Stimulated activated memory B cell treated with anti-CD40 and anti-IgM and Interleukin-4, amounts not matched to agents 10 μg/mL and 1 μg/mL and 100 μg/mL, for 72 hours (primary cell): ENCODE results near the gene ZNF888.
"Not testable (repeated sequence)": the region's sequence is repeated elsewhere in the genome, so short reads cannot be mapped to it uniquely, and the experiment has no call there.

ENCODE experiments used
- ATAC-seq: fragments of 150-1000 bp; cut with Tn5 transposase; 2 replicates; pipeline ENCODE4 v1.10.0; 2021
- H3K27ac Mint-ChIP-seq: one replicate; pipeline ENCODE4 v1.8.0; 2022; ENCODE audit warnings: mild to moderate bottlenecking, mixed read lengths
- H3K27me3 Mint-ChIP-seq: one replicate; pipeline ENCODE4 v1.8.0; 2022; ENCODE audit warnings: mixed read lengths
- H3K36me3 Mint-ChIP-seq: one replicate; pipeline ENCODE4 v1.8.0; 2022; ENCODE audit warnings: mixed read lengths
- H3K4me1 Mint-ChIP-seq: one replicate; pipeline ENCODE4 v1.8.0; 2022; ENCODE audit warnings: mixed read lengths
- H3K4me3 Mint-ChIP-seq: one replicate; pipeline ENCODE4 v1.8.0; 2022; ENCODE audit warnings: mild to moderate bottlenecking, moderate library complexity, mixed read lengths
- H3K9me3 Mint-ChIP-seq: one replicate; pipeline ENCODE4 v1.8.0; 2022; ENCODE audit warnings: mixed read lengths

The ZNF888 gene

DNA sequence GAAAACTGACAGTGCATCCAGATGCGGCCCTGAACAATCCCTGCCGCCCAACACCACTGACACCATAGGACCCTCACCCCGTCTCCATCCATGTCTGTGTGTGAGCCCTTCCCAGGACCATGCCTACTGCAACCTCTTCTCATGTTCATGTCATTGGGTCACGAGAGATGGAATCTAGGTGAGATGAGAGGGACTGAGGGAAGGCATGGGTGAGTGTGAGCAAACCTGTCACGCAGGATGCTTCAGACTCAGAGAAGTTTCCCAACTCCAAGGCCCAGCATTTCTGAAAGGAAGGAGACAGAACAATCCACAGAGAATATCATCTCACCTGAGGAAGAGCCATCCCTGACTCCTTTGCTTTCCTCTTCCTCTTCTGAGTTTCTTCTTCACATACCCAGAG is 5.7 kb downstream of the ZNF888 start:
- Mint-ChIP-seq H3K36me3 (peaks cover 48% of the 10 kb centered on the region), H3K27me3 (no peaks in the 10 kb centered on the region), H3K4me1 (peaks cover 16% of the 10 kb centered on the region), H3K27ac (no peak overlapping the region), H3K4me3 (no peak overlapping the region), H3K9me3 (no peaks in the 10 kb centered on the region)
- ATAC-seq = no peak

- H3K27me3 Mint-ChIP-seq = no peaks in the 10 kb centered on the region
- ATAC-seq = no peak
- peaks cover 83% of the 10 kb centered on the region for H3K36me3 Mint-ChIP-seq
- H3K4me3 Mint-ChIP-seq = no peak overlapping the region
- H3K27ac Mint-ChIP-seq = no peak overlapping the region
- no peaks in the 10 kb centered on the region for H3K4me1 Mint-ChIP-seq
- H3K9me3 Mint-ChIP-seq = peaks cover 10% of the 10 kb centered on the region
These were observed 12.6 kb downstream of the ZNF888 start for GRCh38 chr19:52910648-52911047.

DNA sequence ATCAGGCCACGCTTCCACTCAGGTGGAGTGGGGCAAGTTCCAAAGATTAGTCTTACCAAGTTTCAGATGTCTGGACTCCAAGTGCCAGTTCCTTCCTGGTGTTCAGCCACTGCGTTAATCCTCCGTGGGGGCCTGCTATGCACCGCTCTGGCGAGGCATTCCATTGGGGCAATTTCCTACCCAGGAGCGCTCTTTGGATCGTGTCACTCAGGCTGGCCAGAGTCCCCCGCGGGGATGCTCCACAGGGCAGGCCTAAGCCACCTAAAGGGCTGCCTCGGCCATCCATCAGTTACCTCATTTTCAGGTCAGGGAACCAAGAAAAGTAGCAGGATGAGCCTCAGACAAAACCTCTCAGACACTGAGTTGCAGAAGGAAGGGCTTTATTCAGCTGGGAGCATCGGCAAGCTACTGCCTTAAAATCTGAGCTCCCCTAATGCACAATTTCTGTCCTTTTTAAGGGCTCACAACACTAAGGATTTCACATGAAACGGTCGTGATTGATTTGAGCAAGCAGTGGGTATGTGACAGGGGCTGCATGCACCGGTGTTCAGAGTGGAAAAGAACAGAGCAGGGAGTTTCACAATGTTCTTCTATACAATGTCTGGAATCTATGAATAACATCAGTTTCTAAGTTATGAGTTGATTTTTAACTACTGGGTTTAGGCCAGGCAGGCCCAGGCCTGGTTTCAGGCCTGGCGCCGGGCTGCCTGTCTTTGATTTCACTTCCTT is 19.0 kb downstream of the ZNF888 start:
- Mint-ChIP-seq H3K9me3 (peaks cover 12% of the 10 kb centered on the region), H3K4me1 (peaks cover 14% of the 10 kb centered on the region), H3K36me3 (peaks cover 37% of the 10 kb centered on the region), H3K27ac (peak overlapping the region; percentile 83)
- H3K4me3 Mint-ChIP-seq, H3K27me3 Mint-ChIP-seq, ATAC-seq: not testable (repeated sequence)

DNA sequence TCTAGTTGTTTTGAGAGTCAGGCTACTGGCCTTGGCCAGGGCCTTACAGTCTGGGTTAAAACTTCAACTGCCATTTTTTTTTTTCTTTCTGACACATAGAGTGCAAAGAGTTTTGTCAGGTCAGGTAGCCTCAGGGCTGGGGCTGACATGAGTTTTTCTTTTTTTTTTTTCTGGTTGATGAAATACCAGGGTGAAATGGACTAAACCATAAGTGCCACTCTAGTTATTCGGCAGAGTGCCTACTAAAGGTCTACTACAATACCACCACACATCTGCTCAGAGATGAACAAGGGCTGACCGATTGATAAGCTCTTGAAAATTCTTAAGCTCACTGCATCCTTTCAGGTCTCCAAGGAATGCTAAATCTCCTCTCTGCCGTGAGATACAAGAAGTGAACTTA is 21.4 kb downstream of the ZNF888 start:
- Mint-ChIP-seq H3K4me1 (peaks cover 26% of the 10 kb centered on the region), H3K27me3 (no peaks in the 10 kb centered on the region), H3K9me3 (peaks cover 10% of the 10 kb centered on the region), H3K36me3 (peaks cover 17% of the 10 kb centered on the region), H3K4me3 (no peak overlapping the region), H3K27ac (no peak overlapping the region)
- ATAC-seq = no peak

- ATAC-seq, H3K9me3 Mint-ChIP-seq, H3K27me3 Mint-ChIP-seq, H3K4me3 Mint-ChIP-seq, H3K27ac Mint-ChIP-seq: not testable (repeated sequence)
- Mint-ChIP-seq H3K36me3 (peaks cover 17% of the 10 kb centered on the region), H3K4me1 (peaks cover 25% of the 10 kb centered on the region)
These were observed 24.6 kb downstream of the ZNF888 start for GRCh38 chr19:52898596-52898995.

- Mint-ChIP-seq H3K4me1 (peaks cover 25% of the 10 kb centered on the region), H3K27me3 (no peaks in the 10 kb centered on the region), H3K4me3 (peak overlapping the region; percentile 21), H3K27ac (peak overlapping the region; percentile 93), H3K9me3 (peaks cover 3% of the 10 kb centered on the region), H3K36me3 (peaks cover 22% of the 10 kb centered on the region)
- ATAC-seq = no peak
These were observed 25.1 kb downstream of the ZNF888 start for GRCh38 chr19:52898101-52898500.

DNA sequence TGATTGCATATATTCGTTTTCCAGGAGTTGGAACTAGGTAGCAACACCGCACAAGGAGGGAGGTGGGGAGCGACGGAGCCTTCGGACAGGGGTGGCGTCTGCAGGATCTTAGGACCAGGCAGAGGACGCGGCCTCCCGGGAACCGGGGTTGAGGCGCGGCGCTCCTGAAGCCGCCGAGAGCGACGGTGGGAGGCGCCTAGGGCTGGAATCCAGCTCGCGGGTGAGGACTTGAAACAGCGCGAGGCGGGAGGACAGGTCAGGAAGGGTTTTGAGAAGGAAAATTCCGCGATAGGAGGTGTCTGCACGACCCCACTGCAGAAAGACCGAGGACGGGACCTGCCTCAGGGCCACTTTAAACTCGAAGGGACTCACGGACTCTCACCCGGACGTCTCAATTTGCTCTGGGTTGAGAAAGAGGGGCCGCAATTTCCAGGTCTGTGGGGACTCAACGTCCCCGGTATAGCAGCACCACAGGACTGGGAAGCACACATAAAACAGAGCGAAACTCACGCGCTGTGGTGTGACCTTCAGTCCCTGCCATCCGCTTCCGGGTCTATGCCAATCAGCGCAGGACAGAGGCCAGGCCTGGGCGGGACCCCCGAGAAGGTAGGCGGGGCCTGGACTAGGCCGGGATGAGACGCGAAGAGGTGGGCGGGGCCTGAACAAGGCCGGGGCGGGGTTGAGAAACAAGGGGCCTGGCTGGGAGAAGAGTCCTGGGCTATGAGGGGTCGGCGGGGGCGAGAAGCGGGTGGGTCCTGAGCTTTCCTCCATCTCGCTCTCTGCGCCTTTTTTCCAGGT is 25.9 kb downstream of the ZNF888 start, which contains the start of gene ZNF320:
ZNF320 (minus strand) TSS at position 498 of the 798 bp plus-strand sequence. CDS start 7,380 bp downstream, outside the sequence.
- Mint-ChIP-seq H3K4me3 (peak within 1 kb of the TSS; percentile 95), H3K9me3 (peaks cover 3% of the 10 kb centered on the region), H3K27me3 (no peaks in the 10 kb centered on the region), H3K36me3 (peaks cover 30% of the 10 kb centered on the region), H3K4me1 (peaks cover 33% of the 10 kb centered on the region), H3K27ac (peak within 1 kb of the TSS; percentile 93)
- peak; percentile 100 for ATAC-seq

DNA sequence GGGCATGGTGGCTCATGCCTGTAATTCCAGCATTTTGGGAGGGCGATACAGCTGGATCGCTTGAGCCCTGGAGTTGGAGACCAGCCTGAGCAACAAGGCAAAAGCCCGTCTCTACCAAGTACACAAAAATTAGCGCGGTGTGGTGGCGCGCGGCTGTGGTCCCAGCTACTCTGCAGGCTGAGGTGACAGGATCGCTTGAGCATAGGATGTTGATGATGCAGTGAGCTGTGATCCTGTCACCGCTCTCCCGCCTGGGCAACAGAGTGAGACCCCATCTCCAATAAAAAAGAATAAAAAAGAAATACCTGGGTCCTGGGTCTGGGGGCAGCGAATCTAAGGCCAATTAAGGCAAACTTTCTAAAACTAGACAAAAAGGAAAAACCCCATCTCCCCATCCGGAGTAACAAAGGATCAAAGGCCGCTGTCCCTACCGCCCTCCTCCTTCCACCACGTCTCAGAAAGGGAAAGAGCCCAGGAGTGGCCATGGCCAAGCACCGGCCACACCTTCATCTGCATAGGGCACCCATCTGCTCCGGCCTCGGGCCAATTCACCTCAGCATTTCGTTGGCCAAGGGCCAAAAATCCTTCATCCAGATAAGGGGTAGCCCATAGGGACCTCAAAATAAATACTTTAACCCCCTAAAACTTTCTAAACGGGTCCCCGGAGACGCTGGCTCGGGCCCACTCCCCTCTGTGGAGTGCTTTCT is 26.6 kb downstream of the ZNF888 start:
- H3K4me3 Mint-ChIP-seq = peak overlapping the region; percentile 95
- no peaks in the 10 kb centered on the region for H3K27me3 Mint-ChIP-seq
- H3K27ac Mint-ChIP-seq = peak overlapping the region; percentile 93
- peaks cover 3% of the 10 kb centered on the region for H3K9me3 Mint-ChIP-seq
- peak; percentile 18 for ATAC-seq
- peaks cover 38% of the 10 kb centered on the region for H3K36me3 Mint-ChIP-seq
- peaks cover 33% of the 10 kb centered on the region for H3K4me1 Mint-ChIP-seq

DNA sequence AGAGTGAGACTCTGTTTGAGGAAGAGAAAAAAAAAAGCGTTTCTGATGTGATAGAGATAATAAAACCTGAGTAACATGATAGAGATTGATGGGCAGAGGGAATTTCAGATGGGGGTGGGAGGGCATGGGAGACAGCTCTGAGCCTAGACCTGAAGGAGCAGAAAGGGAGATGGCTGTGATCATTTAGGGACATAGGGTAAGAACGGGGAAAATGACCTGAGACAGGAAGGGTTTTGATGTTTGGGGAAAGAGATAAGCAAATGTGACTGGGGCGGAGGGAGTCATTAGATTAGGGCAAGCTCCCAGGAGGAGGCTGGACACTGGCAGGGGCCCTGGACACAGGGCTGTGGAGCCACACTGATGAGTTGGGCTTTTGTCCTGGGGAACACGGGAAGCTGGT is 31.9 kb downstream of the ZNF888 start:
- ATAC-seq = no peak
- no peak overlapping the region for H3K4me3 Mint-ChIP-seq
- peaks cover 85% of the 10 kb centered on the region for H3K36me3 Mint-ChIP-seq
- no peaks in the 10 kb centered on the region for H3K27me3 Mint-ChIP-seq
- peaks cover 3% of the 10 kb centered on the region for H3K9me3 Mint-ChIP-seq
- peaks cover 27% of the 10 kb centered on the region for H3K4me1 Mint-ChIP-seq
- H3K27ac Mint-ChIP-seq = no peak overlapping the region

DNA sequence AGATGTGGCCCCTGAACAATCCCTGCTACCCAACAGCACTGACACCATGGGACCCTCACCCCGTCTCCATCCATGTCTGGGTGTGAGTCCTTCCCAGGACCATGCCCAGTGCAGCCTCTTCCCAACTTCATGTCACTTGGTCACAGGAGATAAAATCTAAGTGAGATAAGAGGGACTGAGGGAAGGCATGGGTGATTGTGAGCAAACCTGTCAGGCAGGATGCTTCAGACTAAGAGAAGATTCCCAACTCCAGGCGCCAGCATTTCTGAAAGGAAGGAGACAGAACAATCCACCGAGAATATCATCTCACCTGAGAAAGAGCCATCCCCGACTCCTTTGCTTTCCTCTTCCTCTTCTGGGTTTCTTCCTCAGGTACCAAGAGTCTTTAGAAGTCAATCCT is 33.3 kb downstream of the ZNF888 start:
- ATAC-seq = no peak
- H3K36me3 Mint-ChIP-seq = peaks cover 87% of the 10 kb centered on the region
- no peak overlapping the region for H3K27ac Mint-ChIP-seq
- H3K4me3 Mint-ChIP-seq = no peak overlapping the region
- H3K27me3 Mint-ChIP-seq = no peaks in the 10 kb centered on the region
- peaks cover 27% of the 10 kb centered on the region for H3K4me1 Mint-ChIP-seq
- H3K9me3 Mint-ChIP-seq = peaks cover 3% of the 10 kb centered on the region

GRCh38 chr19:52889076-52889475 is 34.2 kb downstream of the ZNF888 start:
- Mint-ChIP-seq H3K27me3 (no peaks in the 10 kb centered on the region), H3K9me3 (peaks cover 5% of the 10 kb centered on the region), H3K27ac (no peak overlapping the region), H3K4me1 (peaks cover 26% of the 10 kb centered on the region), H3K36me3 (peaks cover 87% of the 10 kb centered on the region), H3K4me3 (no peak overlapping the region)
- no peak for ATAC-seq

- Mint-ChIP-seq H3K4me3 (no peak overlapping the region), H3K4me1 (no peaks in the 10 kb centered on the region), H3K27me3 (no peaks in the 10 kb centered on the region), H3K36me3 (peaks cover 83% of the 10 kb centered on the region), H3K9me3 (peaks cover 33% of the 10 kb centered on the region), H3K27ac (no peak overlapping the region)
- ATAC-seq = no peak
These were observed 42.3 kb downstream of the ZNF888 start for GRCh38 chr19:52880895-52881389.

DNA sequence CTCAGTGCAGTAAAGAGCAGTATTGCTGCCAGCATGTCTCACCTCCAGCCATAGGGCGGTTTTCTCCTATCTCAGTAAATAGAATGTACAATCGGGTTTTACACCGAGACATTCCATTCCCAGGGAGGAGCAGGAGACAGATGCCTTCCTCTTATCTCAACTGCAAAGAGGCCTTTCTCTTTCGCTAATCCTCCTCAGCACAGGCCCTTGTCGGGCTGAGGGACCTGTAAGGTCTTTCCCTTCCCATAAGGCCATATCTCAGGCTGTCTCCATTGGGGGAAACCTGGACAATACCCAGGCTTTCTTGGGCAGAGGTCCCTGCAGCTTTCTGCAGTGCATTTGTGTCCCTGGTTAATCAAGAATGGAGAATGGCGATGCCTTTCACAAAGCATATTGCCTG is 50.2 kb downstream of the ZNF888 start:
- not testable (repeated sequence) for ATAC-seq, H3K27me3 Mint-ChIP-seq, H3K27ac Mint-ChIP-seq, H3K4me1 Mint-ChIP-seq, H3K4me3 Mint-ChIP-seq
- Mint-ChIP-seq H3K36me3 (peaks cover 31% of the 10 kb centered on the region), H3K9me3 (peaks cover 11% of the 10 kb centered on the region)

DNA sequence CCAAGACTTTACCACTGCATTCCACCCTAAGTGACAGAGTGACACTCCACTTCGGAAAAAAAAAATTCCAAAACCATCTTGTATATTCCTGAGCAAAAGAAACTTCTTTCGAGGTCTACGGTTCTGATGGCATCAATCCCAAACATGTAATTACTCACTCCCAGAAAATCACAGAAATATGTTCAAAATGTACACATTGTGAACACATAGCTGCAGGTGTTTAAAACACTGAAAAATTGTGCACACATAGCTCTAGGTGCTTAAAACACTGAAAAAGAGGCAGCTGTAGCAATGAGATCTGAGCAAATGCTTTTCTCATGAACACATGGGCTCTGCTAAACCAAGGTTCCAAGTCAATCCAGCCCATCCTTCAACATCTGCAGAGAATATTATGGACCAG is 51.8 kb downstream of the ZNF888 start:
- no peak overlapping the region for H3K27ac Mint-ChIP-seq
- no peak overlapping the region for H3K4me3 Mint-ChIP-seq
- no peaks in the 10 kb centered on the region for H3K4me1 Mint-ChIP-seq
- H3K27me3 Mint-ChIP-seq = no peaks in the 10 kb centered on the region
- ATAC-seq = no peak
- peaks cover 26% of the 10 kb centered on the region for H3K36me3 Mint-ChIP-seq
- H3K9me3 Mint-ChIP-seq = peaks cover 7% of the 10 kb centered on the region

- H3K4me1 Mint-ChIP-seq, ATAC-seq, H3K27me3 Mint-ChIP-seq, H3K9me3 Mint-ChIP-seq, H3K27ac Mint-ChIP-seq, H3K4me3 Mint-ChIP-seq: not testable (repeated sequence)
- H3K36me3 Mint-ChIP-seq = peaks cover 19% of the 10 kb centered on the region
These were observed 55.2 kb downstream of the ZNF888 start for GRCh38 chr19:52868031-52868430.
